SU-DHL-6 (cell line): Measurements from ENCODE around the gene TMEM233.

ENCODE experiments used
- EZH2phosphoT487 ChIP-seq: fragments of 200-600 bp; sonication (generic), shearing (Covaris generic); conservative IDR thresholded peaks from 2 replicates; pipeline ENCODE4 v1.6.1; 2018; ENCODE audit warnings: mild to moderate bottlenecking, antibody characterized with exemption, low read length, moderate library complexity, mixed read lengths
- TF ChIP-seq, protein P1 (sequence below): fragments of 200-600 bp; sonication (generic); IDR thresholded peaks from one replicate; pipeline ENCODE4 v1.5.1; 2017; ENCODE audit warnings: antibody characterized with exemption, mild to moderate bottlenecking, low read length, moderate library complexity; ENCODE audit not compliant: insufficient read depth, poor library complexity, severe bottlenecking

DNA sequence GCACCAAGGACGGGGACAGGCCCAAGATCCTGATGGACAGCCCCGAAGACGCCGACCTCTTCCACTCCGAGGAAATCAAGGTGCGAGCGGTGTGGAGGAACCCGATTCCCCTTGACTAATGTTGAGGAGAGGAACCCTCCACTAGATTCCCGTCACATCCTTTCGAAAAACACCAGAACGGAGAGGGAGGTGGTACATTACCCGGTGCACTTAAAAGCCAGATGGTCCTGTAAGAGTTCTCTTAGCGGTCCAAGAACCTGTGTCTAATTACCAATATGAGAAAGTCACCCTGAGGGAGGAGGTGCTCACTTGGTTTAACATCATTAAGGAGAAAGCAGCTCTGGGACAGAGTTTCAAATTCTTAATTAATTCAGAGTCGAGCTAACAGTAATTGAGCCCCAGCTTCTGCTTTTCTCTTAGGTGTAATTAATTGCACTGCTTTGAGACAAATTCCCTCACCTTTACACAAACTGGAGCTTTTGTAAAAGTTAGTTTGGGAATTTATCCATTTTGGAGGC lies 74.8 kb downstream of the TMEM233 start:
- TF ChIP-seq, protein P1, sequence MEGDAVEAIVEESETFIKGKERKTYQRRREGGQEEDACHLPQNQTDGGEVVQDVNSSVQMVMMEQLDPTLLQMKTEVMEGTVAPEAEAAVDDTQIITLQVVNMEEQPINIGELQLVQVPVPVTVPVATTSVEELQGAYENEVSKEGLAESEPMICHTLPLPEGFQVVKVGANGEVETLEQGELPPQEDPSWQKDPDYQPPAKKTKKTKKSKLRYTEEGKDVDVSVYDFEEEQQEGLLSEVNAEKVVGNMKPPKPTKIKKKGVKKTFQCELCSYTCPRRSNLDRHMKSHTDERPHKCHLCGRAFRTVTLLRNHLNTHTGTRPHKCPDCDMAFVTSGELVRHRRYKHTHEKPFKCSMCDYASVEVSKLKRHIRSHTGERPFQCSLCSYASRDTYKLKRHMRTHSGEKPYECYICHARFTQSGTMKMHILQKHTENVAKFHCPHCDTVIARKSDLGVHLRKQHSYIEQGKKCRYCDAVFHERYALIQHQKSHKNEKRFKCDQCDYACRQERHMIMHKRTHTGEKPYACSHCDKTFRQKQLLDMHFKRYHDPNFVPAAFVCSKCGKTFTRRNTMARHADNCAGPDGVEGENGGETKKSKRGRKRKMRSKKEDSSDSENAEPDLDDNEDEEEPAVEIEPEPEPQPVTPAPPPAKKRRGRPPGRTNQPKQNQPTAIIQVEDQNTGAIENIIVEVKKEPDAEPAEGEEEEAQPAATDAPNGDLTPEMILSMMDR = no peak
- no peak for TF ChIP-seq EZH2phosphoT487
